ENCODE measurements around the gene INS. TPM values are rescaled to one million over a fixed set of nuclear protein-coding genes. Genes with fewer than 3 reads are reported as not detected.

INS gene
- polyA plus RNA-seq, 4 donors: 0.58 to 124 (median 31.0) TPM

- H3K36me3 ChIP-seq (ENCODE audit: control insufficient read depth in 3 of 3, insufficient read depth in 2 of 3, low read depth in 1 of 3, low read length in 3 of 3): peaks cover 0 to 35% (median 0%) of the 10 kb centered on the region in 3 donors
- 1 to 6% (median 4%) methylated on average over 37 to 50 of the region's 50 CpGs for WGBS, 3 donors
- no peak for FAIRE-seq
- peak in 1 of 2 donors; percentile 73 for DNase-seq
- peaks cover 0 to 11% (median 0%) of the 10 kb centered on the region in 3 donors for H3K4me1 ChIP-seq (ENCODE audit: control insufficient read depth in 3 of 3, insufficient read depth in 2 of 3, low read depth in 1 of 3, low read length in 2 of 3)
- peak overlapping the region in 1 of 3 donors; percentile 58 for H3K4me3 ChIP-seq (ENCODE audit: low read depth in 1 of 3, low read length in 3 of 3)
- no peaks in the 10 kb centered on the region for H3K9me3 ChIP-seq (ENCODE audit: control insufficient read depth in 2 of 2, insufficient read depth in 1 of 2, low read depth in 1 of 2, low read length in 1 of 2)
- peak overlapping the region in 1 of 3 donors; percentile 69 for H3K27ac ChIP-seq (ENCODE audit: low read depth in 1 of 3, low read length in 2 of 3)
- H3K27me3 ChIP-seq (ENCODE audit: control insufficient read depth in 3 of 3, insufficient read depth in 3 of 3, low read length in 3 of 3): peaks cover 30 to 82% (median 38%) of the 10 kb centered on the region in 3 donors
Observed at GRCh38 chr11:2137202-2138067, 23.6 kb downstream of the INS start.

GRCh38 chr11:2136952-2137201, 24.1 kb downstream of the INS start:
- Histone ChIP-seq H3K4me1 (ENCODE audit: control insufficient read depth in 3 of 3, insufficient read depth in 2 of 3, low read depth in 1 of 3, low read length in 2 of 3) (peaks cover 0 to 11% (median 0%) of the 10 kb centered on the region in 3 donors), H3K27me3 (ENCODE audit: control insufficient read depth in 3 of 3, insufficient read depth in 3 of 3, low read length in 3 of 3) (peaks cover 28 to 80% (median 38%) of the 10 kb centered on the region in 3 donors), H3K36me3 (ENCODE audit: control insufficient read depth in 3 of 3, insufficient read depth in 2 of 3, low read depth in 1 of 3, low read length in 3 of 3) (peaks cover 0 to 39% (median 0%) of the 10 kb centered on the region in 3 donors), H3K4me3 (ENCODE audit: low read depth in 1 of 3, low read length in 3 of 3) (peak overlapping the region in 1 of 3 donors; percentile 58), H3K27ac (ENCODE audit: low read depth in 1 of 3, low read length in 2 of 3) (no peak overlapping the region), H3K9me3 (ENCODE audit: control insufficient read depth in 2 of 2, insufficient read depth in 1 of 2, low read depth in 1 of 2, low read length in 1 of 2) (no peaks in the 10 kb centered on the region)
- DNase-seq (no peak), FAIRE-seq (no peak)
- 30 to 44% (median 41%) methylated on average over 4 to 8 of the region's 8 CpGs for WGBS, 3 donors

DNA sequence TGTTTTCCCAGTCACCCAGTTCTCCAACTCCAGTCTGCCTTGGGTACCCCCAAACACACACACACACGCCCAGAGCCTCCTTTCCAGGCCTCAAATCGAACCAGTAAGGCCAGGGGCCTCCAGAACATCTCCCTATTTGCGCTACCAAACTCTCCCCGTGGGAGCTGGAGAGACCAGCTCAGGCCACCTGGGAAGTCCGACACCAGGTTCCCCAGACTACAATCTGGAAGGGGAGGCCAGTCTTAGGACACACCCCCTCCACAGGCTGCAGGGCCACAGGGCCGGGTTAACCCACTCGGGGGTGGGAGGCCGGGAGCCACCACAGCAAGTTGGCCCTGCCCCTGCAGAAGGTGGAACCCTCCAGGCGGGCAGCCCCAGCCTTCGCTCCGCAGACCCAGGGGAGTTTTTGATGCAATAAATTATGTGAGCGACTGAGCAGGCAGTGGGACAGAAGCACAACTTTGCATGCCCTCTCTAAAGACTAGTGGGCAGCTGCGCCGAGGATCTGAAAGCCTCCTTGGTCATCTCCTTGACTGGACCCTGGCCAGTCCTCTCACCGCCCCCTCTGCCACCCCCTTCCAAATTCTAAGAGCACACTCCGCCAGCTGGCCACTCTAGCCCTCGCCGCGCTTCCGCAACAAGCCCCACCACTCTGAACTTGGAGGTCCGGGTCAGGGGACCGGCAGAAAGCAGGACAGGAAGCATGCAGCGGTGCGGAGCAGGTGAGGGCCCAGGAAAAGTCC, 24.6 kb downstream of the INS start:
- DNase-seq (no peak), FAIRE-seq (no peak)
- Histone ChIP-seq H3K4me1 (ENCODE audit: control insufficient read depth in 3 of 3, insufficient read depth in 2 of 3, low read depth in 1 of 3, low read length in 2 of 3) (peaks cover 0 to 11% (median 0%) of the 10 kb centered on the region in 3 donors), H3K9me3 (ENCODE audit: control insufficient read depth in 2 of 2, insufficient read depth in 1 of 2, low read depth in 1 of 2, low read length in 1 of 2) (no peaks in the 10 kb centered on the region), H3K27me3 (ENCODE audit: control insufficient read depth in 3 of 3, insufficient read depth in 3 of 3, low read length in 3 of 3) (peaks cover 28 to 75% (median 37%) of the 10 kb centered on the region in 3 donors), H3K4me3 (ENCODE audit: low read depth in 1 of 3, low read length in 3 of 3) (peak overlapping the region in 1 of 3 donors; percentile 58), H3K27ac (ENCODE audit: low read depth in 1 of 3, low read length in 2 of 3) (no peak overlapping the region), H3K36me3 (ENCODE audit: control insufficient read depth in 3 of 3, insufficient read depth in 2 of 3, low read depth in 1 of 3, low read length in 3 of 3) (peaks cover 0 to 44% (median 0%) of the 10 kb centered on the region in 3 donors)
- WGBS, 3 donors: 50 to 62% (median 55%) methylated on average over 24 of the region's 24 CpGs

GRCh38 chr11:2135648-2136201, 25.3 kb downstream of the INS start:
- no peaks in the 10 kb centered on the region for H3K9me3 ChIP-seq (ENCODE audit: control insufficient read depth in 2 of 2, insufficient read depth in 1 of 2, low read depth in 1 of 2, low read length in 1 of 2)
- H3K27ac ChIP-seq (ENCODE audit: low read depth in 1 of 3, low read length in 2 of 3): no peak overlapping the region
- peaks cover 0 to 50% (median 0%) of the 10 kb centered on the region in 3 donors for H3K36me3 ChIP-seq (ENCODE audit: control insufficient read depth in 3 of 3, insufficient read depth in 2 of 3, low read depth in 1 of 3, low read length in 3 of 3)
- FAIRE-seq: no peak
- H3K4me3 ChIP-seq (ENCODE audit: low read depth in 1 of 3, low read length in 3 of 3): peak overlapping the region in 1 of 3 donors; percentile 58
- DNase-seq: no peak
- WGBS, 3 donors: 70 to 88% (median 82%) methylated on average over 13 to 14 of the region's 14 CpGs
- H3K4me1 ChIP-seq (ENCODE audit: control insufficient read depth in 3 of 3, insufficient read depth in 2 of 3, low read depth in 1 of 3, low read length in 2 of 3): peaks cover 0 to 11% (median 0%) of the 10 kb centered on the region in 3 donors
- H3K27me3 ChIP-seq (ENCODE audit: control insufficient read depth in 3 of 3, insufficient read depth in 3 of 3, low read length in 3 of 3): peaks cover 21 to 68% (median 31%) of the 10 kb centered on the region in 3 donors

GRCh38 chr11:2135018-2135569, 25.9 kb downstream of the INS start:
- peaks cover 17 to 63% (median 28%) of the 10 kb centered on the region in 3 donors for H3K27me3 ChIP-seq (ENCODE audit: control insufficient read depth in 3 of 3, insufficient read depth in 3 of 3, low read length in 3 of 3)
- no peak overlapping the region for H3K27ac ChIP-seq (ENCODE audit: low read depth in 1 of 3, low read length in 2 of 3)
- no peak for DNase-seq
- WGBS, 3 donors: 65 to 83% (median 66%) methylated on average over 24 to 26 of the region's 26 CpGs
- no peaks in the 10 kb centered on the region for H3K9me3 ChIP-seq (ENCODE audit: control insufficient read depth in 2 of 2, insufficient read depth in 1 of 2, low read depth in 1 of 2, low read length in 1 of 2)
- H3K36me3 ChIP-seq (ENCODE audit: control insufficient read depth in 3 of 3, insufficient read depth in 2 of 3, low read depth in 1 of 3, low read length in 3 of 3): peaks cover 0 to 53% (median 0%) of the 10 kb centered on the region in 3 donors
- H3K4me3 ChIP-seq (ENCODE audit: low read depth in 1 of 3, low read length in 3 of 3): no peak overlapping the region
- H3K4me1 ChIP-seq (ENCODE audit: control insufficient read depth in 3 of 3, insufficient read depth in 2 of 3, low read depth in 1 of 3, low read length in 2 of 3): peaks cover 0 to 11% (median 0%) of the 10 kb centered on the region in 3 donors
- no peak for FAIRE-seq

DNA sequence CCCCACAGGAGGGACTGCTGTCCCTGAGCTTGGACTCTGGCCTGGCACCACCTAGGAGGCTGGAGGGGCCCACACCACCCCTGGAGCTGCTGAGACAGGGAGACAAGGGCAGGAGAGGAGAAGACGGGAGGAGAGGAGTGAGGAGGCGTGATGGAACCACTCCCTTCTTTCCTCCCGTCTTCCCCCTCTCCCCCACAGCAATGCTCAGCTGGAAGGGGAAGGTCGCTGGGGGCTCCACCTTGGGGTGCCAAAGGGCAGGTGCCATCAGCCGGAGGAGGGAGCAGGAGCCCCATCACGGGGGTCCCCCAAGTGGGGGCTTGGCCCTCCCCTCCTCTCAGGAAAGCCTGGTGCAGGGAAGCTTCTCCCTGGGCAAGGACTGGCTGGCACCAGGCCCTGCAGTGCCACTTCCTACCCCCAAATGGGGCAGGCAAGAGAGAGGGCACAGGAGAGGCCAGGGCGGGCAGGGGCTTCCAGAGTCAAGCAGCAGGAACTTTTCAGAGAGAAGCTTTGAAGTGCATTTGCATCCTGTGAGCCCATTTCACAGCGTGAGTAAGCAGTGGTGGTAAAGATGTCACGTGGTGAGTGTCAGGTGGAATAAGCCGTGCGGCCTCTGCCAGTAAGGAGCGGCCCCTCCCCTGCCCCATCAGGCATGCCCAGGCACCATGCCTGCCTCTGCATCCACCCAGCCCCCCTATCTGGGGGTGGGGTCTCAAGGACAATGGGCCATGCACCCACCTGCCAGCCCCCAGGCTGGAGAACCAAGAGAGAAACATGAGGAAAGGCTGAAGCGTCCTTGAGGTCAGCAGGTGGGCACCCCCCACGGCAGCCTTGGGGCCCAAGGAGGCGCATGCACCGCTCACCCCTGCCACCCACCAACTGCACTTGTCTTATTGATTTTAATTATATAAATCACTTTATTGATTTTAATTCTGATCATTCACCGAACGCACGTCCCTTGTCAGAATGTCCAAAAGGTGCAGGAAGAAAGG, 26.7 kb downstream of the INS start:
- Histone ChIP-seq H3K4me1 (ENCODE audit: control insufficient read depth in 3 of 3, insufficient read depth in 2 of 3, low read depth in 1 of 3, low read length in 2 of 3) (peaks cover 0 to 11% (median 0%) of the 10 kb centered on the region in 3 donors), H3K36me3 (ENCODE audit: control insufficient read depth in 3 of 3, insufficient read depth in 2 of 3, low read depth in 1 of 3, low read length in 3 of 3) (peaks cover 0 to 57% (median 0%) of the 10 kb centered on the region in 3 donors), H3K27ac (ENCODE audit: low read depth in 1 of 3, low read length in 2 of 3) (no peak overlapping the region), H3K4me3 (ENCODE audit: low read depth in 1 of 3, low read length in 3 of 3) (no peak overlapping the region), H3K27me3 (ENCODE audit: control insufficient read depth in 3 of 3, insufficient read depth in 3 of 3, low read length in 3 of 3) (peaks cover 12 to 58% (median 21%) of the 10 kb centered on the region in 3 donors), H3K9me3 (ENCODE audit: control insufficient read depth in 2 of 2, insufficient read depth in 1 of 2, low read depth in 1 of 2, low read length in 1 of 2) (no peaks in the 10 kb centered on the region)
- DNase-seq (peak in 1 of 2 donors; percentile 28), FAIRE-seq (no peak)
- WGBS, 3 donors: 57 to 70% (median 58%) methylated on average over 16 to 19 of the region's 19 CpGs

DNA sequence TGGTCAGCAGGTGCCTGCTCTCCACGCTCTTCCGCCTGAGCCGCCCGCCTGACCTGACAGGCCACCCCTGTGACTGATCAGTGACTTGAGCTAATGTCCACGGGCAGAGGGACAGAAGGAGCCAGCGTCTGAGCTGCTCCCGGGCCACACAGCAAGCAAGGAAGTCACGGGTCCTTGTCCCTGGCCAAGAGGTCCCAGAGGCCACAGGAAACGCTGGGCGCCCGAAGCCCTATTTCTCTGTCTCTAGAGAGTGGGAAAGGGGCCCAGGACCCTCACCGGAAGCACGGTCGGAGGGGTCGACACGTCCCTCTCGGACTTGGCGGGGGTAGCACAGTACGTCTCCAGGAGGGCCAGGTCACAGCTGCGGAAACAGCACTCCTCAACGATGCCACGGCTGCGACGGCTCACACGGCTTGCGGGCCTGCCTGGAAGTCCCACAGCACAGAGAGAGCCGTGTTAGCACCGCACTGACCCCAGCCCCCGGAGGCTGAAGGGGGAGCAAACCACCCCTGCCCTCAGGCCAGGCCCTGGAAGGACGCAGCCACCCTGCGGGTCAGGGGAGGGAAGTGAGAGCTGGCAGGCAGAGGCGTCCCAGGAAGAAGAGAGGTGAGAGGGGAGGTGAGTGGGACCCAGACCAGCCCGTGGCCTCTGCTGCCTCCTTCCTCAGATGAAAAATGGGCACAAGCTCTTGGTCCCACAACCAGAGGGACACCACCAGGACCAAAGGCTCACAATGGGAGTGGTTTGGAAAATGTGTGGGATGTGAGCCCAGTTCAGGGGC, 27.6 kb downstream of the INS start:
- Histone ChIP-seq H3K4me3 (ENCODE audit: low read depth in 1 of 3, low read length in 3 of 3) (no peak overlapping the region), H3K4me1 (ENCODE audit: control insufficient read depth in 3 of 3, insufficient read depth in 2 of 3, low read depth in 1 of 3, low read length in 2 of 3) (peaks cover 0 to 11% (median 0%) of the 10 kb centered on the region in 3 donors), H3K36me3 (ENCODE audit: control insufficient read depth in 3 of 3, insufficient read depth in 2 of 3, low read depth in 1 of 3, low read length in 3 of 3) (peaks cover 0 to 57% (median 0%) of the 10 kb centered on the region in 3 donors), H3K27me3 (ENCODE audit: control insufficient read depth in 3 of 3, insufficient read depth in 3 of 3, low read length in 3 of 3) (peaks cover 12 to 55% (median 13%) of the 10 kb centered on the region in 3 donors), H3K9me3 (ENCODE audit: control insufficient read depth in 2 of 2, insufficient read depth in 1 of 2, low read depth in 1 of 2, low read length in 1 of 2) (no peaks in the 10 kb centered on the region), H3K27ac (ENCODE audit: low read depth in 1 of 3, low read length in 2 of 3) (no peak overlapping the region)
- DNase-seq (no peak), FAIRE-seq (no peak)
- WGBS, 3 donors: 57 to 69% (median 61%) methylated on average over 32 to 33 of the region's 33 CpGs

All from small intestine (tissue), 7 donors.